K562 (cell line): ENCODE measurements around the gene DIP2B.

ENCODE experiments used
- CEBPB ChIP-seq: fragments of 450-650 bp; IDR thresholded peaks from 2 replicates; pipeline ENCODE4 v1.6.1; 2016; ENCODE audit warnings: missing genetic modification characterization, missing compliant biosample characterization
- JUND ChIP-seq, 2 experiments: IDR thresholded peaks; 2 replicates in 1 of 2; 3 replicates in 1 of 2; pipeline ENCODE4 v1.6.1; 2011; ENCODE audit warnings: borderline replicate concordance in 2 of 2, low read depth in 2 of 2, low read length in 2 of 2, improper control_type of control experiment in 1 of 2, missing biosample characterization in 1 of 2, missing genetic modification characterization in 1 of 2, missing genetic modification reagents in 1 of 2
- OTX1 ChIP-seq: fragments of 450-650 bp; formaldehyde crosslinking; IDR thresholded peaks from 2 replicates; pipeline ENCODE4 v1.4.0; 2022; ENCODE audit warnings: mild to moderate bottlenecking
- POLR2A ChIP-seq: fragments of 450-650 bp; conservative IDR thresholded peaks from 2 replicates; pipeline ENCODE4 v1.6.1; 2016
- RB1 ChIP-seq: fragments of 450-650 bp; IDR thresholded peaks from 2 replicates; pipeline ENCODE4 v1.6.1; 2017; ENCODE audit warnings: low read depth, mild to moderate bottlenecking
- ZNF12 ChIP-seq: sonication (generic); formaldehyde crosslinking; IDR thresholded peaks from 2 replicates; pipeline ENCODE4 v1.4.0; 2020; ENCODE audit warnings: mild to moderate bottlenecking, missing genetic modification reagents
- TF ChIP-seq, protein P1 (sequence below), 3 experiments: IDR thresholded peaks in 2 of 3; conservative IDR thresholded peaks in 1 of 3; 2 replicates each; pipeline ENCODE4 v1.5.1; 2011 to 2012; ENCODE audit warnings: low read length in 3 of 3, mild to moderate bottlenecking in 3 of 3, control low read depth in 2 of 3, improper control_type of control experiment in 1 of 3, inconsistent platforms in 1 of 3, low read depth in 1 of 3, mixed read lengths in 1 of 3, moderate library complexity in 1 of 3; ENCODE audit not compliant: insufficient read depth in 2 of 3
- TF ChIP-seq, protein P2 (sequence below): fragments of 250-450 bp; sonication (Bioruptor Pico); IDR thresholded peaks from 2 replicates; pipeline ENCODE4 v1.5.0; 2020; ENCODE audit warnings: mild to moderate bottlenecking

GRCh38 chr12:50541139-50541538, 36.4 kb downstream of the DIP2B start:
- TF ChIP-seq CEBPB (tag) (no peak), OTX1 (CRISPR knock-in tag) (no peak), ZNF12 (no peak), POLR2A (no peak), JUND (IDR thresholded peaks at IDR 0.05; ENCODE audit: borderline replicate concordance, low read depth, low read length) (no peak), JUND (tag; IDR thresholded peaks at IDR 0.05; ENCODE audit: borderline replicate concordance, low read depth, low read length) (no peak), RB1 (no peak)
- TF ChIP-seq, protein P1, sequence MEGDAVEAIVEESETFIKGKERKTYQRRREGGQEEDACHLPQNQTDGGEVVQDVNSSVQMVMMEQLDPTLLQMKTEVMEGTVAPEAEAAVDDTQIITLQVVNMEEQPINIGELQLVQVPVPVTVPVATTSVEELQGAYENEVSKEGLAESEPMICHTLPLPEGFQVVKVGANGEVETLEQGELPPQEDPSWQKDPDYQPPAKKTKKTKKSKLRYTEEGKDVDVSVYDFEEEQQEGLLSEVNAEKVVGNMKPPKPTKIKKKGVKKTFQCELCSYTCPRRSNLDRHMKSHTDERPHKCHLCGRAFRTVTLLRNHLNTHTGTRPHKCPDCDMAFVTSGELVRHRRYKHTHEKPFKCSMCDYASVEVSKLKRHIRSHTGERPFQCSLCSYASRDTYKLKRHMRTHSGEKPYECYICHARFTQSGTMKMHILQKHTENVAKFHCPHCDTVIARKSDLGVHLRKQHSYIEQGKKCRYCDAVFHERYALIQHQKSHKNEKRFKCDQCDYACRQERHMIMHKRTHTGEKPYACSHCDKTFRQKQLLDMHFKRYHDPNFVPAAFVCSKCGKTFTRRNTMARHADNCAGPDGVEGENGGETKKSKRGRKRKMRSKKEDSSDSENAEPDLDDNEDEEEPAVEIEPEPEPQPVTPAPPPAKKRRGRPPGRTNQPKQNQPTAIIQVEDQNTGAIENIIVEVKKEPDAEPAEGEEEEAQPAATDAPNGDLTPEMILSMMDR (IDR thresholded peaks at IDR 0.05 in 2 of 3, conservative IDR thresholded peaks at IDR 0.05 in 1 of 3; ENCODE audit: insufficient read depth in 2 of 3, low read depth in 1 of 3, low read length in 3 of 3): no peak
- TF ChIP-seq, protein P2, sequence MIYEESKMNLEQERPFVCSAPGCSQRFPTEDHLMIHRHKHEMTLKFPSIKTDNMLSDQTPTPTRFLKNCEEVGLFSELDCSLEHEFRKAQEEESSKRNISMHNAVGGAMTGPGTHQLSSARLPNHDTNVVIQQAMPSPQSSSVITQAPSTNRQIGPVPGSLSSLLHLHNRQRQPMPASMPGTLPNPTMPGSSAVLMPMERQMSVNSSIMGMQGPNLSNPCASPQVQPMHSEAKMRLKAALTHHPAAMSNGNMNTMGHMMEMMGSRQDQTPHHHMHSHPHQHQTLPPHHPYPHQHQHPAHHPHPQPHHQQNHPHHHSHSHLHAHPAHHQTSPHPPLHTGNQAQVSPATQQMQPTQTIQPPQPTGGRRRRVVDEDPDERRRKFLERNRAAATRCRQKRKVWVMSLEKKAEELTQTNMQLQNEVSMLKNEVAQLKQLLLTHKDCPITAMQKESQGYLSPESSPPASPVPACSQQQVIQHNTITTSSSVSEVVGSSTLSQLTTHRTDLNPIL: no peak
